ENCODE data around the gene ESRP2. TPM values are rescaled to one million over a fixed set of nuclear protein-coding genes. Genes with fewer than 3 reads are reported as not detected.

The ESRP2 gene
- total and polyA plus RNA-seq, 9 of the 15 experiments (the other 6 are each of a cell fraction or from before 2014, with no cell fraction given): 0.05 to 0.15 (median 0.07) TPM; not detected in 6

DNA sequence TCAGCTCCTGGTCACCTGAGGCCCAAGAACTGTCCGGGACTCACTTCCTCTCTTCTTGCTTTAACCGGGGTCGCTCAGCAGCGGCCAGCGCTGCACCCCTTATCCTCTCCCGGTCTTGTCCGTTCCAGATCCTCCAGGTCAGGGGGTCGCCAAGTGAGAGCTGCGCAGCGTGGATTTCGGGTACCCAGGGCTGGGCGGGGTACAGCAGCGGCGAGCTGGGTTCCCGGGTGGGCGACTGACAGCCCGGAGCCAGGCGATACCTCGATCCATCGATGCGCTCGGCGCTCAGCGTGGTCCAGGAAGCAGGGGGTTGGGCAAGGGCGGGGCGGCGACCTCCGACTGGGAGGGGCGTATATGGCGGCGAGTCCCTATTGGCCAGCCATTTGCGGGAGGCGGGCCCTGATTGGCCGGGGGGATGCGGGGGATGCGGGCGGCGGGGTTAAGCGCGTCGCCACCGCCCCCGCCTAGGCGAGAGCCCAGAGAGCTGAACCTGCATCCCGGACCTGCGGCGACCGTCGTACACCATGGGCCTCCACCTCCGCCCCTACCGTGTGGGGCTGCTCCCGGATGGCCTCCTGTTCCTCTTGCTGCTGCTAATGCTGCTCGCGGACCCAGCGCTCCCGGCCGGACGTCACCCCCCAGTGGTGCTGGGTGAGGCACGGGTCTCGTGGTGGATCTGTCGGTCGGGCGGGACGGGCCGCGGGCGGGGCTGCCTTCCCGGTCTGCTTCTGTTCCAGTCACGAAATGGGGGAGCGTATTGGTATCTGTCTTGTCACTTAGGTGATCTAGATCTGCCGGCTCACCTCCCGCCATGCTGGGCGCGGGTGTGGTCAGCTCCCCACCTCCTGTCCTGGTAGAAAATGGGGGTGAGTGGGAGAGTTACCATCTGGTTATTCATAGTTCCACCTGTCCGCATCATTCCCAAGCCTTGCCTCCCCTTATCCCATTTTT, 9.3 kb upstream of the ESRP2 start, which contains the start of gene PLA2G15 (continued):
- TF ChIP-seq CTBP1 (IDR thresholded peaks at IDR 0.05; ENCODE audit: borderline replicate concordance) (peak; percentile 66), FOXM1 (IDR thresholded peaks at IDR 0.05; ENCODE audit: low read depth) (peak; percentile 67), FOXM1 (CRISPR knock-in tag; IDR thresholded peaks at IDR 0.05; ENCODE audit: low read depth) (no peak), SMARCB1 (IDR thresholded peaks at IDR 0.05; ENCODE audit: insufficient read length, low read depth) (no peak), PRMT5 (CRISPR knock-in tag; IDR thresholded peaks at IDR 0.05) (no peak), SMARCA5 (IDR thresholded peaks at IDR 0.05) (no peak), ZC3H11A (IDR thresholded peaks at IDR 0.05; ENCODE audit: low read depth, low read length) (no peak), KLF13 (tag; IDR thresholded peaks at IDR 0.05; ENCODE audit: borderline replicate concordance, low read depth) (peak; percentile 61; the same call in 1 of the 2 replicates), POLR3A (IDR thresholded peaks at IDR 0.05; ENCODE audit: borderline replicate concordance, extremely low read depth, insufficient read depth, insufficient read length) (no peak), ZNF77 (CRISPR knock-in tag; IDR thresholded peaks at IDR 0.05) (no peak), SAFB2 (IDR thresholded peaks at IDR 0.05; ENCODE audit: borderline replicate concordance, low read depth, low read length, severe bottlenecking) (no peak), SNIP1 (IDR thresholded peaks at IDR 0.05; ENCODE audit: low read depth) (no peak)
- TF ChIP-seq, protein P1, sequence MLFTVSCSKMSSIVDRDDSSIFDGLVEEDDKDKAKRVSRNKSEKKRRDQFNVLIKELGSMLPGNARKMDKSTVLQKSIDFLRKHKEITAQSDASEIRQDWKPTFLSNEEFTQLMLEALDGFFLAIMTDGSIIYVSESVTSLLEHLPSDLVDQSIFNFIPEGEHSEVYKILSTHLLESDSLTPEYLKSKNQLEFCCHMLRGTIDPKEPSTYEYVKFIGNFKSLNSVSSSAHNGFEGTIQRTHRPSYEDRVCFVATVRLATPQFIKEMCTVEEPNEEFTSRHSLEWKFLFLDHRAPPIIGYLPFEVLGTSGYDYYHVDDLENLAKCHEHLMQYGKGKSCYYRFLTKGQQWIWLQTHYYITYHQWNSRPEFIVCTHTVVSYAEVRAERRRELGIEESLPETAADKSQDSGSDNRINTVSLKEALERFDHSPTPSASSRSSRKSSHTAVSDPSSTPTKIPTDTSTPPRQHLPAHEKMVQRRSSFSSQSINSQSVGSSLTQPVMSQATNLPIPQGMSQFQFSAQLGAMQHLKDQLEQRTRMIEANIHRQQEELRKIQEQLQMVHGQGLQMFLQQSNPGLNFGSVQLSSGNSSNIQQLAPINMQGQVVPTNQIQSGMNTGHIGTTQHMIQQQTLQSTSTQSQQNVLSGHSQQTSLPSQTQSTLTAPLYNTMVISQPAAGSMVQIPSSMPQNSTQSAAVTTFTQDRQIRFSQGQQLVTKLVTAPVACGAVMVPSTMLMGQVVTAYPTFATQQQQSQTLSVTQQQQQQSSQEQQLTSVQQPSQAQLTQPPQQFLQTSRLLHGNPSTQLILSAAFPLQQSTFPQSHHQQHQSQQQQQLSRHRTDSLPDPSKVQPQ (CRISPR knock-in tag; IDR thresholded peaks at IDR 0.05; ENCODE audit: borderline replicate concordance): no peak
- TF ChIP-seq, protein P2, sequence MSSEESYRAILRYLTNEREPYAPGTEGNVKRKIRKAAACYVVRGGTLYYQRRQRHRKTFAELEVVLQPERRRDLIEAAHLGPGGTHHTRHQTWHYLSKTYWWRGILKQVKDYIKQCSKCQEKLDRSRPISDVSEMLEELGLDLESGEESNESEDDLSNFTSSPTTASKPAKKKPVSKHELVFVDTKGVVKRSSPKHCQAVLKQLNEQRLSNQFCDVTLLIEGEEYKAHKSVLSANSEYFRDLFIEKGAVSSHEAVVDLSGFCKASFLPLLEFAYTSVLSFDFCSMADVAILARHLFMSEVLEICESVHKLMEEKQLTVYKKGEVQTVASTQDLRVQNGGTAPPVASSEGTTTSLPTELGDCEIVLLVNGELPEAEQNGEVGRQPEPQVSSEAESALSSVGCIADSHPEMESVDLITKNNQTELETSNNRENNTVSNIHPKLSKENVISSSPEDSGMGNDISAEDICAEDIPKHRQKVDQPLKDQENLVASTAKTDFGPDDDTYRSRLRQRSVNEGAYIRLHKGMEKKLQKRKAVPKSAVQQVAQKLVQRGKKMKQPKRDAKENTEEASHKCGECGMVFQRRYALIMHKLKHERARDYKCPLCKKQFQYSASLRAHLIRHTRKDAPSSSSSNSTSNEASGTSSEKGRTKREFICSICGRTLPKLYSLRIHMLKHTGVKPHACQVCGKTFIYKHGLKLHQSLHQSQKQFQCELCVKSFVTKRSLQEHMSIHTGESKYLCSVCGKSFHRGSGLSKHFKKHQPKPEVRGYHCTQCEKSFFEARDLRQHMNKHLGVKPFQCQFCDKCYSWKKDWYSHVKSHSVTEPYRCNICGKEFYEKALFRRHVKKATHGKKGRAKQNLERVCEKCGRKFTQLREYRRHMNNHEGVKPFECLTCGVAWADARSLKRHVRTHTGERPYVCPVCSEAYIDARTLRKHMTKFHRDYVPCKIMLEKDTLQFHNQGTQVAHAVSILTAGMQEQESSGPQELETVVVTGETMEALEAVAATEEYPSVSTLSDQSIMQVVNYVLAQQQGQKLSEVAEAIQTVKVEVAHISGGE (CRISPR knock-in tag; IDR thresholded peaks at IDR 0.05): no peak
- TF ChIP-seq, protein P3, sequence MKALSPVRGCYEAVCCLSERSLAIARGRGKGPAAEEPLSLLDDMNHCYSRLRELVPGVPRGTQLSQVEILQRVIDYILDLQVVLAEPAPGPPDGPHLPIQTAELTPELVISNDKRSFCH (CRISPR knock-in tag; IDR thresholded peaks at IDR 0.05): no peak
- TF ChIP-seq, protein P3 (tag; IDR thresholded peaks at IDR 0.05): no peak
- TF ChIP-seq, protein P4, sequence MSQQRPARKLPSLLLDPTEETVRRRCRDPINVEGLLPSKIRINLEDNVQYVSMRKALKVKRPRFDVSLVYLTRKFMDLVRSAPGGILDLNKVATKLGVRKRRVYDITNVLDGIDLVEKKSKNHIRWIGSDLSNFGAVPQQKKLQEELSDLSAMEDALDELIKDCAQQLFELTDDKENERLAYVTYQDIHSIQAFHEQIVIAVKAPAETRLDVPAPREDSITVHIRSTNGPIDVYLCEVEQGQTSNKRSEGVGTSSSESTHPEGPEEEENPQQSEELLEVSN (IDR thresholded peaks at IDR 0.05; ENCODE audit: borderline replicate concordance in 1 of 2, extremely low read depth in 1 of 2, insufficient read depth in 1 of 2, insufficient read length in 1 of 2, low read depth in 1 of 2, low read length in 1 of 2, poor library complexity in 1 of 2, severe bottlenecking in 1 of 2): peak in 1 of 2 experiments; percentile 35

Data from K562 (cell line).